K562 (cell line): ENCODE measurements around the gene PDE4D. TPM values are rescaled to one million over a fixed set of nuclear protein-coding genes. Genes with fewer than 3 reads are reported as not detected.

ENCODE experiments used
- ATAC-seq: fragments of 200-7000 bp; cut with Tn5 transposase; 3 replicates; pipeline ENCODE4 v1.9.1; 2020; ENCODE audit warnings: moderate library complexity
- BruUV-seq: library from RNA; stranded (reverse); fragments of 400-500 nt; replicated peaks from 2 replicates; lab custom pipeline; 2021; lab: Mats Ljungman, UMichigan
- CTCF ChIA-PET: fragments of 300-600 bp; formaldehyde crosslinking; extraction: SDS; loops from one replicate; lab custom pipeline; 2021; ENCODE audit warnings: low intra/inter-chr PET ratio; lab: Yijun Ruan, JAX
- POLR2A ChIA-PET: fragments of 300-600, 350-650 bp; sonication (Branson Sonifier 250); formaldehyde crosslinking; extraction: SDS; loops from one replicate; lab custom pipeline; 2021; ENCODE audit warnings: antibody characterized with exemption, inconsistent platforms; lab: Yijun Ruan, JAX
- DNase-seq, 4 experiments: peaks; one replicate each; pipeline versions ENCODE4 v3.0.0 to v3.0.0-alpha.2; 2011 to 2018; ENCODE audit warnings: low spot score in 3 of 4, mixed read lengths in 3 of 4; ENCODE audit errors: extremely low read depth in 1 of 4
- FAIRE-seq: peaks from 2 replicates; lab custom pipeline; 2011; peaks lifted over from hg19 to GRCh38; lab: Jason Lieb, UNC
- H2AFZ ChIP-seq: 2 replicates; pipeline ENCODE4 v1.6.0; 2011; ENCODE audit warnings: low read depth, low read length, control low read depth, inconsistent platforms
- H3K27ac ChIP-seq: fragments of 200-600 bp; 3 replicates; pipeline ENCODE4 v1.8.0; 2011; ENCODE audit warnings: low read depth, mild to moderate bottlenecking, control low read depth, inconsistent platforms, low read length, moderate library complexity, mixed read lengths; ENCODE audit errors: extremely low read depth
- H3K27me3 ChIP-seq, 2 experiments: fragments of 300-600 bp in 1 of 2; 2 replicates in 1 of 2; 3 replicates in 1 of 2; pipeline versions ENCODE4 v1.6.0 to v1.8.0; 2011; ENCODE audit warnings: inconsistent platforms in 2 of 2, low read length in 2 of 2, mild to moderate bottlenecking in 1 of 2, mixed read lengths in 1 of 2, moderate library complexity in 1 of 2; ENCODE audit not compliant: control insufficient read depth in 2 of 2, insufficient read depth in 2 of 2
- H3K36me3 ChIP-seq: fragments of 300-600 bp; 3 replicates; pipeline ENCODE4 v1.8.0; 2011; ENCODE audit warnings: mild to moderate bottlenecking, low read length, inconsistent platforms; ENCODE audit not compliant: control insufficient read depth, insufficient read depth
- H3K4me1 ChIP-seq, 2 experiments: fragments of 200-600 bp in 1 of 2; replicated peaks in 1 of 2; 2 replicates in 1 of 2; 3 replicates in 1 of 2; pipeline versions ENCODE4 v1.5.1 to v1.8.0; 2011; ENCODE audit warnings: inconsistent platforms in 2 of 2, low read length in 2 of 2, mild to moderate bottlenecking in 1 of 2, mixed read lengths in 1 of 2, moderate library complexity in 1 of 2; ENCODE audit not compliant: control insufficient read depth in 2 of 2, insufficient read depth in 2 of 2
- H3K4me2 ChIP-seq: 2 replicates; pipeline ENCODE4 v1.6.1; 2011; ENCODE audit warnings: low read length, control low read depth, inconsistent platforms, mixed read lengths; ENCODE audit not compliant: insufficient read depth
- H3K4me3 ChIP-seq: fragments of 200-600 bp; sonication (generic), shearing (Covaris generic); 2 replicates; pipeline ENCODE4 v1.5.1; 2016; ENCODE audit warnings: control low read depth, inconsistent platforms
- H3K79me2 ChIP-seq: fragments of 200-600 bp; 3 replicates; pipeline ENCODE4 v1.8.0; 2011; ENCODE audit warnings: low read length, inconsistent platforms; ENCODE audit not compliant: control insufficient read depth, insufficient read depth
- H3K9ac ChIP-seq, 2 experiments: 2 replicates each; pipeline versions ENCODE4 v1.6.0 to v1.6.1; 2011; ENCODE audit warnings: low read depth in 2 of 2, low read length in 2 of 2, control low read depth in 1 of 2, inconsistent platforms in 1 of 2, mild to moderate bottlenecking in 1 of 2, mixed read lengths in 1 of 2; ENCODE audit not compliant: insufficient read depth in 1 of 2
- H3K9me1 ChIP-seq: one replicate; pipeline ENCODE4 v1.6.0; 2011; ENCODE audit warnings: inconsistent platforms, mild to moderate bottlenecking, low read length, moderate library complexity; ENCODE audit not compliant: control insufficient read depth, insufficient read depth
- H3K9me3 ChIP-seq: replicated peaks from 2 replicates; pipeline ENCODE4 v1.5.1; 2011; ENCODE audit warnings: low read depth, low read length, inconsistent platforms; ENCODE audit not compliant: control insufficient read depth, insufficient read depth
- H4K20me1 ChIP-seq: replicated peaks from 2 replicates; pipeline ENCODE4 v1.6.1; 2011; ENCODE audit warnings: low read length, inconsistent platforms, mixed read lengths; ENCODE audit not compliant: control insufficient read depth, insufficient read depth
- C11orf30 ChIP-seq: fragments of 450-650 bp; IDR thresholded peaks from 2 replicates; pipeline ENCODE4 v1.6.1; 2016; ENCODE audit warnings: low read depth, mild to moderate bottlenecking
- CHD7 ChIP-seq: fragments of 200-600 bp; sonication (generic); IDR thresholded peaks from one replicate; pipeline ENCODE4 v1.6.1; 2012; ENCODE audit warnings: mild to moderate bottlenecking, low read depth, low read length, inconsistent platforms
- HDAC1 ChIP-seq, 2 experiments: fragments of 450-650 bp; IDR thresholded peaks; 2 replicates each; pipeline ENCODE4 v1.6.1; 2016 to 2017; ENCODE audit warnings: inconsistent platforms in 1 of 2, mild to moderate bottlenecking in 1 of 2, moderate library complexity in 1 of 2
- YY1 ChIP-seq, 3 experiments: IDR thresholded peaks; 2 replicates each; pipeline ENCODE4 v1.6.1; 2011; ENCODE audit warnings: low read length in 2 of 3, mild to moderate bottlenecking in 2 of 3, moderate library complexity in 2 of 3, borderline replicate concordance in 1 of 3, control low read depth in 1 of 3, low read depth in 1 of 3; ENCODE audit not compliant: insufficient read depth in 3 of 3, insufficient replicate concordance in 2 of 3, control insufficient read depth in 1 of 3, insufficient read length in 1 of 3; ENCODE audit errors: extremely low read depth in 1 of 3
- ZNF431 ChIP-seq: sonication (generic); formaldehyde crosslinking; IDR thresholded peaks from 2 replicates; pipeline ENCODE4 v1.8.0; 2022; ENCODE audit warnings: mild to moderate bottlenecking, missing genetic modification reagents
- ZNF551 ChIP-seq: fragments of 250-450 bp; sonication (Bioruptor Pico); IDR thresholded peaks from 2 replicates; pipeline ENCODE4 v1.5.0; 2021; ENCODE audit warnings: mild to moderate bottlenecking, moderate library complexity
- WGBS: fragments of 100-300 bp; shearing (Covaris generic); methylation state at CpG from one replicate; pipeline ENCODE4 v1.1.6; 2016; ENCODE audit warnings: low coverage, mixed read lengths; ENCODE audit not compliant: insufficient coverage; ENCODE audit errors: missing lambda C conversion rate; 5-methylcytosine and 5-hydroxymethylcytosine counted together
- in situ Hi-C: fragments of 300-500 bp; cut with MboI; formaldehyde crosslinking; loops from 4 replicates; pipeline ENCODE4 v1.15.0; 2018; ENCODE audit warnings: inconsistent platforms, mixed read lengths
- intact Hi-C: fragments of 100-400 bp; cut with micrococcal nuclease; formaldehyde crosslinking; loops from 2 replicates; pipeline ENCODE4 v1.14.2; 2022
- polyA plus RNA-seq, 8 experiments: library from polyadenylated mRNA; depleted of rRNA in 4 of 8; stranded (reverse) in 5 of 8; unstranded in 3 of 8; fragments of >200 nt; fragmentation: Nextera tagmentation in 2 of 8; fragmentation: Illumina TruSeq in 1 of 8; extraction: Ambion mirVana in 2 of 8; extraction: Trizol in 1 of 8; gene quantifications; 2 replicates each; pipeline versions ENCODE4 v1.2.1 to v1.2.3, GENCODE V29; 2011 to 2014; ENCODE audit warnings: inconsistent platforms in 1 of 8, missing spikeins in 1 of 8
- total RNA-seq, 7 experiments: library from RNA; depleted of rRNA in 6 of 7; stranded (reverse); fragments of >200 nt in 6 of 7; fragmentation: Illumina TruSeq in 2 of 7; extraction: Trizol in 2 of 7; gene quantifications; 2 replicates each; pipeline versions ENCODE4 v1.2.1 to v1.2.3, GENCODE V29; 2011 to 2021; ENCODE audit warnings: low replicate concordance in 1 of 7
- TF ChIP-seq, protein P1 (sequence below): fragments of 250-450 bp; sonication (Bioruptor Pico); IDR thresholded peaks from 2 replicates; pipeline ENCODE4 v1.5.1; 2021; ENCODE audit warnings: mild to moderate bottlenecking

Gene PDE4D
- total and polyA plus RNA-seq, 9 of the 15 experiments (the other 6 are each of a cell fraction or from before 2014, with no cell fraction given): 0.04 to 0.46 (median 0.13) TPM

DNA sequence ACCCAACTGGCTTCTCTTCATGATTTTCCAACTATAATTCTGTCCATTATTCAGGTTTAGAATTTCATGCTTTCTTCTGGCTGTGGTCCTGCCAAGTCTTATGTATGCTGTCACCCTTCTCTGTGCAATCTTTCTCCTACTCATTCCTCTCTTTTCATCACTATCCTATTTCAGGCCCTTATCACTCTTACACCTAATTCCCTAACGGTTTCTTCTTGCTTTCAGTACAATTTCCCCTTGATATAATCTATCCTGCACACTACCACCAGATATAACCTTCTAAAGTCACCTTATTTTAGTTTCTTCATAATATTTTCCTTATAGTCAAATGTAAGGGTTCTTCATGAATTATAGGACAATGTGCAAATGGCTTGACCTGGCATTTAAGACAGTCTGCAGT, 874.4 kb downstream of the PDE4D start:
- POLR2A ChIA-PET: no interaction called here
- BruUV-seq: no TSS peak
- no peaks in the 10 kb centered on the region for H4K20me1 ChIP-seq
- H3K27ac ChIP-seq: no peak overlapping the region
- no peak for DNase-seq
- CTCF ChIA-PET: no interaction called here
- H3K36me3 ChIP-seq: no peaks in the 10 kb centered on the region
- H3K4me1 ChIP-seq: no peaks in the 10 kb centered on the region
- H3K4me3 ChIP-seq: no peak overlapping the region
- intact Hi-C loops (no loop called here), in situ Hi-C loops (no loop called here)
- 0% methylated on average over 1 of the region's 1 CpG for WGBS
- ATAC-seq: no peak
- H2AFZ ChIP-seq: no peak overlapping the region
- H3K9ac ChIP-seq: no peak overlapping the region
- FAIRE-seq: no peak
- no peaks in the 10 kb centered on the region for H3K27me3 ChIP-seq
- H3K9me1 ChIP-seq: no peaks in the 10 kb centered on the region
- H3K4me2 ChIP-seq: no peak overlapping the region
- H3K9me3 ChIP-seq: no peaks in the 10 kb centered on the region
- H3K79me2 ChIP-seq: no peaks in the 10 kb centered on the region
- TF ChIP-seq HDAC1 (IDR thresholded peaks at IDR 0.05) (no peak), ZNF431 (CRISPR knock-in tag) (no peak), ZNF551 (CRISPR knock-in tag) (no peak), C11orf30 (no peak), CHD7 (no peak), YY1 (IDR thresholded peaks at IDR 0.05; ENCODE audit: borderline replicate concordance in 1 of 3, control insufficient read depth in 1 of 3, extremely low read depth in 1 of 3, insufficient read depth in 3 of 3, insufficient read length in 1 of 3, insufficient replicate concordance in 2 of 3, low read depth in 1 of 3, low read length in 2 of 3) (no peak)
- TF ChIP-seq, protein P1, sequence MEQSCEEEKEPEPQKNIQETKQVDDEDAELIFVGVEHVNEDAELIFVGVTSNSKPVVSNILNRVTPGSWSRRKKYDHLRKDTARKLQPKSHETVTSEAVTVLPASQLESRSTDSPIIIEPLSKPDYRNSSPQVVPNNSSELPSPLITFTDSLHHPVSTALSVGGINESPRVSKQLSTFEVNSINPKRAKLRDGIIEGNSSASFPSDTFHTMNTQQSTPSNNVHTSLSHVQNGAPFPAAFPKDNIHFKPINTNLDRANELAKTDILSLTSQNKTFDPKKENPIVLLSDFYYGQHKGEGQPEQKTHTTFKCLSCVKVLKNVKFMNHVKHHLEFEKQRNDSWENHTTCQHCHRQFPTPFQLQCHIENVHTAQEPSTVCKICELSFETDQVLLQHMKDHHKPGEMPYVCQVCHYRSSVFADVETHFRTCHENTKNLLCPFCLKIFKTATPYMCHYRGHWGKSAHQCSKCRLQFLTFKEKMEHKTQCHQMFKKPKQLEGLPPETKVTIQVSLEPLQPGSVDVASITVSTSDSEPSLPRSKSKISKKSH (CRISPR knock-in tag): no peak
